GM18858 (cell line): ENCODE data around the gene DSCAML1.

Experiments
- ATAC-seq: cut with Tn5 transposase; IDR thresholded peaks from one replicate; pipeline ENCODE4 v1.9.1; 2021; ENCODE audit not compliant: unreplicated experiment

The DSCAML1 gene

DNA sequence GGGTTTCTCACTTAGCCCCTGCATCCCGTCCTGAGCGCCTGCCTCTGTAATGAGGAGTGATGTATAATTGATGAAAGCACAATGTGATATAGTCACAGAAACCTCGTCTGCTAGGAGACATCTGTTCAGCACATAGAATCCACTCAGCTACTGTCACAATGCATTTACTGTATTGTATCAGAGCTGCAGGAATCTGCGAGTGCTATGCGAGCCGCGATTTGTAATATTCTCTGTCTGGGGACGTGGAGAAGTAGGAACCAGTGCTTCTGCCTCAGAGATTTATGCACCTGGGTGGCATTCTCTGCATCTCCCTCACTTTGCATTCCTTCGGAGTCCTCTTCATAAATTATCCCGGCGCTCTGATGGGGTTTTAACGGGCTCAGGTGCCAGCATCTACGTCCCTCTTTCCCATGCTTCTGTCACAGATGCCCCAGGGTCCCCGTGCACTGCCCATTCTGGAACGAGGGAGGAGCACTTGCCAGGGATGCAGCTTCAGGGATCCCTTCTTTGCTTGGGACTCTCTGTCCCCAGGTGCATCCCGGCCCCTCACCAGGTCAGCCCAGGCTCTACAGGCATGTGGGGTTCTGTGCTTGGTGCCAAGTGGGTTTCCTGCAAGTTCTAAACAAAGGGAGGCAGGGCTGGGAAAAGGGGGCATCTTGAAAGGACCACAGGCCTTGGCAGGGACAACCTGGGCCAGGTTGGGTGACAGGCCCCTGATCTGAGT is 205.5 kb downstream of the DSCAML1 start:
- ATAC-seq = no peak

DNA sequence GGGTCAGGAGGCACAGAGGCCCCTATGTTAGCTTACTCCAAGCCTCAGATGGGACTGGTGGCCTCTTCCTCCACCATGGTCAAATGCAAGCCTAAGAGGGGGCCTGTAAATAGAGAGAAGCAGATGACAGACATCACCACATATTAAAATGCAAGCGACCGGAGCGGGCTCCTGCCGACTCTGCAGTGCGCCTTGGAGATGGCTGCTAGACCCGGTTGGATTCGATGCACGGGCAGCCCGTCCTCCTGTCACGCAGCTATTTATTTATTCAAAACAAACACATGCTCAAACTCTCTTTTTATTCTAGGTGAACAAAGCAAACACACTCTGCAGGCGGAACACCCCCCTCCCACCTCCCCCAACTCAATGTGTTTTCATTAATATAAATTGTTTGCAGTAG is 208.0 kb downstream of the DSCAML1 start:
- no peak for ATAC-seq

DNA sequence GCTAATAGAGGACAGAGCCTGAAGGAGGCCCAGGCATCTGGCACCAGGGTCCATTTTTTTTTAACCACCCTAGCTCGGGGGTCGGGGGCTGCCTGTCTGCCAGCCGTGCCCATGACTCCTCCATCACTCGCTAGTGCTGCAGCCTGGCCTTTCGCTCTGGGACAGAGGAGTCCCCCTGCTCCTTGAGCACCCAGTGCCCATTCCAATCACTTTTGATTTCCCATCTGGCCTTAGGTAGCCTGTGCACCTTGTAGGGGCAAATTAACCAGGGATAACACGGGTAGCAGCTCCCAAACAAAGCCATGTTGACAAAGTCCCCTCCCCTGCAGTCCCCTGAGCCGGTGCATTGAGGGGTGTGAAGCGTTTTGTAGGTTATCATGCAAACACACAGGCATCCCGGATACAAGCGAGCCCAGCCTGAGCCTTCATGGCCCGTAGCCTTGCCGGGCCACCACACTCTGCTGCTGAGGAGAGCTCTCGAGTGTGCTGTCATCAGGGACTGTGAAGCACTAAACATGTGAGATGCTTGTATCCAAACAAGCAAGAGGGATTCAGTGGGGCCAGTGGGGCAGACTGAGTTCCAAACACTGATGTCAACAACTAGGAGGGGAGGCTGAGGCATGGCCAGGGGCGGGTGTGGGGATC is 208.7 kb downstream of the DSCAML1 start:
- no peak for ATAC-seq

DNA sequence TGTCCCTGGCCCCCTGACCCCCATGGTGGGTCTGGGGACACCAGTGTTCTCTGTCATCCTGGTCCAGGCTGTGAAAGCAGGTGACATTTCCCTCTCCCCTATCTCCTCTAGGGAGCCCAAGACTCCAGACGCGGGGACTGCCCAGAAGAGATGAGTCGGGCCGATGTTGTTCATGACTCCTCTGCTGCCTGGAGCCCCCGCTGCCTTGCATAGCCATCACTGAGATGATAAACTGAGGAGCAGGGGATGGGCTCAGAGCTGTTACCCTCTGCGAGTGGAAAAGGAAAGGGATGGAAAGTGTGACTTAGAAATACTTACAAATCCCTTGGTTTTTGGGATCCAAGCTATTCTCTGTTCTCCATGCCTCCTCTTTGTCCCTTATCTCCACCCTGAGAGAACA is 209.6 kb downstream of the DSCAML1 start:
- no peak for ATAC-seq

DNA sequence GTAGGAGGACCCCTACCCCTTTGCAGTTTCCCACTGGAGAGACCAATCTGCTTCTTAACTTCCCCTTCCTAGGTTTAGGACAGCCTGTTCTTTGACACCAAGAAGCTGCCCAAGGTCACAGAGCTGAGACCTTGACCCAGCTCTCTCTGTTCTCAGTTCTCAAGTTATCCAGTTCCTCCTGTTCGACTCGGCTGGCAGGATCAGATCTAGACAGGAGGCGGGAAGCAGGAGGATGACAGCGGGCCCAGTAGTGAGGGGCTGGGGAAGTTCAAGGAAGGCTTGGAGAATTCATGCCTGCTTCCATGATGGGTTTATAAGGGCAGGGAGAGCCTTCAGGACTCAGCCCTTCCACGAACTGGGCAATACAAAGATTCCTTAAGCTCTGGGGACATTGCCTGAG is 210.6 kb downstream of the DSCAML1 start:
- ATAC-seq = no peak

DNA sequence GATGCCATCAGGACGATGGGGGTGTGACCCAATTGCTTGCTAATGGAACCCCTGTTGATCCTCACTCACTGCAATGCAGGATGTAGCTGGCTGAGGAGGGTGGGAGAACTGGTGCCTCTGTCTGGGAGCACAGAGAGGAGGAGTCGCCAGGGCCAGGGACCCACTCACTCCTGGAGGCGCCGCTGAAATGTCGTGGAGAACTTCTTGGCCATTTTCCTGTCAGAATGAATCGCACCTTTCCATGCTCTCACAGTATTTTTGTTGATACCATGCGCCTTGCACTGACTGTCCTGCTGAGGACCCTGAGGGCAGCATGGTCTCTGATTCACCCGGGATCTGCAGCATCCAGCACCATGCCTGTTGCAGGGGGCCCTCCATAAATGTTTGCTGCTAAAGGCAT is 211.4 kb downstream of the DSCAML1 start:
- ATAC-seq = no peak

DNA sequence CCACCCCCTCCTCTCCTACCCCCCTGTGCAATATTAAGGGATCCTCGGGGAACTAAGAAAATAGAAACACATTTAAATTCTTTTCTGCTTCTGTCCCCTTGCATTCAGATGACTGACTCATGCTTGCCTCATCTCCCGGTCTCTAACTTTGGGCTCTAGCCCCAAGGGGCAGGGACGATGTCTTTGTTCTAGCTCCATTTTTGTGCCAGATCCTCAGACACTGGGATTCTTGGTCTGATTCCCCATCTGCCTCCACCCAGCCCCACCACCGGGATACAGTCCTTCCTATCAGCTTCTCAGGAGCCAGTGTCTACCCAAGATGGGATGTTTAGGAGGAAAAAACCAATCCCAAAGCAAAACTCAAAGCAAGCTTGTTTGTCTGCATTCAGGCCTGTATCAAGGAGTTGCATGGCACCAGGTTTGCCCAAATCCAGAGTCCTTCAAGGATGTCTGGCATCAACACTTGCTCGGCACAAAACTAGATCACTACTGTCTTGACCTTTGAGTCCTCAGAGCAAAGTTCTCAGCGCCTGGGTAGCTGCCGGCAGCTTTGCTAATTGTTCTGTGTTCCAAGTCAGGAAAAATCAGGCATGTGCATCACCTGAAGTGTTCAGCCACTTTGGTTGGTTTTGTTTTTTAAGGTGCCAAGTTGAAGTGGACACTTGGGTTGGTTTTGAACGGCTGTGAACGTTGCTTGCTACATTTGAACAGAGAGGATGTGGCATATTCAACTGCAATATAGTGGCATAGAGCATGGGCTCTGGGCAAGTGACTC is 212.8 kb downstream of the DSCAML1 start:
- no peak for ATAC-seq

DNA sequence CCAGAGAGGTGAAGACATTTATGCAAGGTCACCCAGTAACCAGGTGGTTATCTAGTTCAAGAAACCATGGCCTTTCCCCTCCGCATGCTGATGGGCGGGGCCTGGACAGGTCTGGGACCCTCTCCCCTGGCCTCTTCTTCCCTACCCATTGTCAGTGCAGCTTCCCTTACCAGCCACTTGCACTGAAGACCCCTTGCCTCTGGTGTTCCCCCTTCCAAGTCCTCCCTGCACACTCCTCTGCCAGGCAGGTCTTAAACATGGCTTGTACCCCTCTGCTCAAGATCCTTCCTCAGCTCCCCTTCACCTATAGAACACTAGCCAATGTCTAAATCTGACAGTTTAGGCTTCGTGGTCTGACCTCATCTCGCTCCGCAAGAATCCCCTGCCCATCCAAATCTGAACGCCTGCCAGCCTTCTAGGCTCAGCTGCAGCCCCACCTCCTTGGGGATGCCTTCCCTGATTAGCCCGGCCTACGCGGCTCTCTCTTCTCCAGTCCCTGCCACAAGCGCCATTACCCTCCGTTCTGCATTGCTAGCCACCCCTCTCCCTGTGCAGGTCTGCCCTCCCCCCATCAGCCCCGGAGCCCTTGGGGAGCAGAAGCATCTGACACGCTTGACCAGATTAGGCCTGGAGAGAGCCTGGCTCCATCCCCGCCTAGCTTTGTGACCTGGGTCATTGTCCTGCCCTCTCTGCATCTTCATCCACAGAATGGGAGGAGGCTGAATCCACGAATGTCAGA is 213.8 kb downstream of the DSCAML1 start:
- no peak for ATAC-seq

DNA sequence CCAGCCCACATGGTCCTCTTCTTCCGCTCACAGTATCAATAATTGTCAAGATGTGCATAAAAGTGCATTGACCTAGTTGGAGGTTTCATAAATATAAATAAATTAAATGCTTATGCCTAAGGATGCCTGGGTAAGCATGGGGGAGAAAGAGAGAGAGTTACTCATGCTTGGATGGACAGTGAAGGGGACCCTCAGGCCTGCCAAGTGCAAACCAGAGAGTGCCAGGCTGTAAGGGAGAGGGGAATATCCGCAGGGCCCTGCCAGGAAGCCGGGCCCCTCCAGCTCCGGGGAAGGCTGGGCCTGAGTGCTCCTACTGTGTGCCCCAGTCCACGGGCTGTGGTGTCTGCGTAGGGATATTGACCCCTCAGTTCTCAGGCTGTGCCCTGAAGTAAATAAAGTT is 214.6 kb downstream of the DSCAML1 start:
- ATAC-seq = no peak

DNA sequence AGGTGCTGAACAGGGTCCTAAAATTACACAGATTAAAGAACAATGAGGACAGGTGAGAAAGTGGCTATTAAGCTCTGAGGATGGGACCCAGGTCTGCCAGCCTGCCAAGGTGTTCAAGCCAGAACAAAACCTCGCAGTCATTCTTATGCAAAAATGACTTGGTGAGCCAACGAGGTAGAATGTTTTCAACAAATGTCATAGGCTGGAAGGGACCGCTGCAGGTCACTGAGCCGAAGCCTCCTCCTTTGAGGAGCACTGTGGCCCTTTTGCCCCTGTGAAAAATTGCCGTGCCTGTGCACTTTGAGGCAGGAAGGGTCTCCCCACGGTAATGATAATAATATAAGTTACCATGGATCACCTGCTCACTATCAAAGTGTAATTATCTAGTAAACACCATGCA is 216.2 kb downstream of the DSCAML1 start:
- no peak for ATAC-seq

DNA sequence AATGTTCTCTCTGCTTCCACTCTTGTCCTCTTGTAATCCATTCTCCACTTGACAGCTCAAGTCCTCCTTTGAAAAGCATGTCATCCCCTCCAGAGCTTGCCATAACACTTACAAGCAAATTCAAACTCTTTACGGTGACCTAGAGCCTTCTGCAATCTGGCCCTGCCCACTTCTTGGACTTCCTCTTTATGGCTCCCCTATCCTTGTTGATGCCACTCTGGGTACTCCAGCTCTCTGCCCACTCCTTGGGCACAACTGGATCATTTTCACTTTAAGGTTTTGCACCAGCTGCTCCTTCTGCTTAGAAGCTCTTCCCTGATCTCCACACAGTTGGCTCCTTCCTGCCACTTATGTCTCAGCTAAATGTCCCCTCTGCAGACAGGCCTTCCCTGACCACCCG is 217.9 kb downstream of the DSCAML1 start:
- no peak for ATAC-seq

DNA sequence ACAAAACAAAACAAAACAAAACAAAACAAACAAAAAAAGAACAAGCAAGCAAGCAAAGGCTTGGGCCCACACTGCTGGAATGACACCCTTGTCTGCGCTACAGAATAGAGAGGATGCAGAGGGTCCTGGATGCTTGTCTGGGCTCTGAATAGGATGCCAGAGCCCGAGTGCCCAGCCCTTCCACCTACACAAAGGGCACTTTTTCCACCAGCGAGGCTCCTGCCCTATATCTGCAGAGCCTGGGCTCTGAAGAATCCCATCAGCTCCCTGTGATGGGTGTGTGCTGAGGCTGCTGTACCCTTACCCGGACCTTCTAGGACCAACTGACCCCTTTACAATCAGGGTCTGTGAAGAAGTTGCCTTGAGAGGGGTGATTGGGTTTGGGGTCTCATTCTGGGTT is 221.2 kb downstream of the DSCAML1 start:
- no peak for ATAC-seq

DNA sequence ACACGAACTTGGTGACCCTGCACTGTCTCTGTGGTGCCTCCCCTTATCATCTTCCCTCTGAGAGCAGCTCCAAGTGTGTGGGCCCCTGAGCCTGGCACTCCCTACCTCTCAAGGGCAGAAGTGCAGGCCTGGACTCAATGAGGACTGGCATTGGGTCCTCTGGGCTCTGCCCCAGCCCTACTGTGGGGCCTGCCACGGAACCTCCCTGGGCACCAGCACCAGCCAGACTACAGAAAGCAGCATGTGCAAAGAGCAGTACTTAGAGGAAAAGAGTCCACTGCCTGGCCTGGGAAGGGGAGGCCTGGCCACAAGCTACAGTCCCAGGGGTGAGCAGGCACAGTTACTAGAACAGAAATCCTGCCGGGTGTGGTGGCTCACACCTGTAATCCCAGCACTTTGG is 222.5 kb downstream of the DSCAML1 start:
- ATAC-seq = no peak

DNA sequence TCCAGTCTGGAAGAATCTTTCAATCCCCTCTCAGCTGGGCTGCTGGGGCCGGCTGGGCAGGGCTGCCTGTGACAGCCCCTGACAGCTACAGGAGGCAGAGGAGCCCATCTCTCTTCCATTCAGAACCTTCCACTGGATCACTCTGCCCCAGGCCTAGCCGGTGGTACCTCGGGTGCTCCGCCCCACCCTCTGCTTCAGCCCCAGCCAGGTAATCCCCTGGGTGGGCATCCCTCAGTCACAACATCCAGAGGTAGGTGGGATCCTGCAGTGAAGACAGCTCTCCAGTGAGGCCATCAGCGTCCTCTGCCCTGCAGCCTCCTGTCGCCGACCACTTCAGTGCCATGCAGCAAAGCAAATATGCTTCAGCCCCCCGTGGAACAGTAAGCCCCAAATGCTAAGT is 223.7 kb downstream of the DSCAML1 start:
- ATAC-seq = no peak

DNA sequence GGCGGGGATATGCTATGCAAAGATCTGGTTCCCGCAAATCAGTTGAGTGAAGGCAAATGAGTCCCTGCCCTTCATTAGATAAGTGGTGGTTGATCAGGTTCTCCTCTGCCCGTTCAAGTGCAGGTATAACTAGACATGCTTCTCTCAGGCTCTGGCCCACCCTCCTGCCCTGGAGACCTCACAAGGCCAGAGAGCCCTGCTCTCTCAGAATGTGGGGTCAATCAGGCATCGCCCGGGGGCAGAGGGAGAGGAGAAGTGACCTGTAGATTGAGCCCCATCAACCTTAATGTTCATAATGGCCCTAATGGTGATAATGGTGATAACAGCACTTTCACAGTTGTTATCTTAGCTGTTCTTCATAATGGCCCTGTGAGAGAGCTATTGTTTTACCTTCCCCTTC is 224.3 kb downstream of the DSCAML1 start:
- no peak for ATAC-seq

DNA sequence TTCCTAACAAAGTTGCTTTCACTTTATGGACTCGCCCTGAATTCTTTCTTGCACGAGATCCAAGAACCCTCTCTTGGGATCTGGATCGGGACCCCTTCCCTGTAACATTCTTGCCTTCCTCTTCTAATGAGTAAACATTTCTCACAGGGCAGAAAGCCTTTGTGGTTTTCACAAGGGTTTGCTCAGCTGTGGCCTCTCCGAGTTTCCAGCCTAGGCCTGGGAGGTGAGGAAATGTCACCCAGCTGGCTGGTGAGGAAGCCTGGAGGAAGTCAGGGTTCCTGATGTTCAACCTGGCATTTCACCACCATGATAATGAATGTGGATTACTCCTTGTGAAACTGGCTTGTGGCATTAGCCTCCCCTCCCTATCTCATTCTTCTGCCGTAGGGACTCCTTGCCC is 224.9 kb downstream of the DSCAML1 start:
- ATAC-seq = no peak

DNA sequence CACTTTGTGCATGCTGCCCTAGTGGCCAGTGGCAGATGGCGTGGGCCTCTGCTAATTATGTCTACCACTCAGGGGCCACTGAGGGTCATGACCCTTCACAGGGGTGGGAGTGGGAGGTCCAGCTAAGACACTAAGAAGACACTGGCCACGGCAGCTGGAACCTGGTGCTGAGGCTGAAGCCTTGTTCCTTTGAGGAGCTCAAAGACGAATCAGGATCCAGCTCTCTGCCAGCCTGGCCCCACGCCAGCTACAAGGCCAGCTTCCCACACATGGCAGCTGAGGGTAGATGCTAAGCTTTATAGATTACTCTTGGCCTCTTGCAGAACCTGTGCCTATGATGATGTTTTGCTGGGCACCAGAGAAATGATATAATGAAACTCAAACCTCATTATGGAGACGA is 226.3 kb downstream of the DSCAML1 start:
- no peak for ATAC-seq

DNA sequence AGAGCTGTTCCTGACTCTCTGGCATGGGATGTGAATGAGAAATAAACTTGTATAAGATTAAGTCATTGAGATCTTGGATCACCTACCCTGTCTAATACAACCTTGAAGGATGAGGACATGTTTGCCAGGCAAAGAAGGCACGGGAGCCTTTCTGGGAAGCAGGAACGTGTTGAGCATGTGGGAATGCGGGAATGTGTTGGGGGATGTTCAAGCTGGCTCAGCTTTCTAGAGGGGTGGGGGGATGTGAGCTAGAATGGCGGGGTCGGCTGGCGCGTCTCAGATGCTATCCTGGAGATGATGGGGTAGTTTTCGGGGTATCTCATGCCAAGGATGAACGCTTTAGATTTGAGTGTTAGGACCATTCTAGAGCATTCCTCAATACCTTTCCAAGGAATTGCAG is 227.1 kb downstream of the DSCAML1 start:
- no peak for ATAC-seq

DNA sequence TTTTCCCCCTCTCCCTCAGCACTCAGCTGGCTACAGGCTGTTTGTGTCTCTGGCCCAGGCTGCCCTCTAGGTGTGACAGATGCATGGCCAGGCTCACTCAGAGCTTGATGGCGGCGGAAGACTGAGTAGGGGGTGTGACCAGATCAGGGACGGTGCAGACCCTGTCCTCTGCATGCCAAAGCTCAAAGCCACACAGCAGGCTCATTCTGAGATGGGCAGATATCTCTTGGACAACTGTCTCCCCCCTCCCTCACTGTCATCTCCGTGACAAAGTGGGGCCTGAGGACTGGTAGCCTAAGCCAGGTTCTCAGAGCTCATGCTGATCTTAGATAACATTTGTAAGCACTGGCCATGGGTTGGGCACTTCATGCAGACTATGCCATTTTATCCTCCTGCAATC is 231.3 kb downstream of the DSCAML1 start:
- ATAC-seq = no peak

DNA sequence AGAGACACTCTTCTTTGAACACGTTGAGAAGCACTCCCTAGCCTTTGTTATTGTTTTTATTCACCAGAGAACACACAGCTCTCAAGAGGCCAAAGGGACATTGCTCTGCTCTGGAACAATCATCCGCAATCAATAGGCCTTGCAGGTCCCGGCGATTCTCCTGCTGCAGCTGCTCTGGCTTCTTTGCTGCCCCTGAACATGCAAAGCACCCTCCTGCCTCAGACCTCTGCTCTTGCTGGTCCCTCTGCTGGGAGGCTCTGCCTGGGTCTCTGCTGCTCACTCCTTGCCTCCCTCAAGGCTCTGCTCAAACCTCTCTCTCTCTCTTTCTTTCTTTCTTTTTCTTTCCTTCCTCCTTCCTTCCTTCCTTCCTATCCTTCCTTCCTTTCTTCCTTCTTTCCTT is 232.7 kb downstream of the DSCAML1 start:
- no peak for ATAC-seq

DNA sequence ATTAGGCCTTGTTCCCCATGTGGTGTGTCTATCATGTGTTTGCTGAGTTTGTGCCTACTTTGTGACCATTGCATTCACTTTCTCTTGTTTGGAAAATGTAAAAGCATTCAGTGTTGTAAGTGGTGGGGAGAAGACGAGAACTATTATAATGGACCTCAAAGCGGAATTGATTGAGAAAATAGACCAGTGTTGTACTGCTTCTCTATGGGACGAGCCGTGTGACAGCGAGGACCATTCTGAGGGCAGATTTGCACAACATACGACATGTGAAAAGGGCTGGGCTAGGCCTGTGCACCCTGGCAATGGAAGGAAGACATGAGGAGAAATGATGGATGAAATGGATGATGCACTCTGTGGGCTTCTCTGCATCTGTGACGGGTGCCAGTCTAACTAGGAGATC is 233.5 kb downstream of the DSCAML1 start:
- ATAC-seq = no peak

DNA sequence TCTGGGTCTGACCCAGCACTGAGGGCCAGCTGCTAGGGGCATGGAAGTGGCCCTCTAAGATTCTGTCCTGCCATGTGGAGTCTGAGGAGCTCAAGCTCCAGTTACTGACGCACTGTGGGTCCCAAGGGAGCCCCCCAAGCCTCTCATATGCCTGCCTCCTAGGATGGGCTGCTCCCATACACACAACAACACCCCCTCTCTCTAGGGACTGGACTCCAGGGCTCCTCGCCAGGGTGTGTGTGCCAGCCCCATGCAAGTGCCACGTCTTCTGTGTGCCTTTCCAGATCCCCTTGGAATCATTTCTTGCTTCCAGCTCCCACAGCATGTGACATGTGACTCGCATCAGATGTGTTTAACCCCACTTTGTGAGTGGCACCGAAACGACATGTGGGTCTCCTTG is 234.9 kb downstream of the DSCAML1 start:
- ATAC-seq = no peak
